ENCODE results near the gene AGPAT4. TPM values are rescaled to one million over a fixed set of nuclear protein-coding genes. Genes with fewer than 3 reads are reported as not detected.
A peak's percentile ranks its signal among the peaks of the same experiment; 100 is the strongest.

Gene AGPAT4
- total RNA-seq, 3 donors from 2014 or later = 6.5 to 12.3 (median 7.3) TPM

- no peak overlapping the region for H3K4me3 ChIP-seq
- DNase-seq (no peak), ATAC-seq (no peak)
- H3K36me3 ChIP-seq (ENCODE audit: low read depth) = no peaks in the 10 kb centered on the region
- no peaks in the 10 kb centered on the region for H3K9me3 ChIP-seq
- H3K4me1 ChIP-seq (ENCODE audit: low read depth) = no peaks in the 10 kb centered on the region
- intact Hi-C loops (cut with DNase I, micrococcal nuclease) = no loop called here
- no peak for TF ChIP-seq CTCF (IDR thresholded peaks at IDR 0.05)
Measured at GRCh38 chr6:161292145-161292544, 18.3 kb upstream of the AGPAT4 start.

GRCh38 chr6:161290751-161291150, 16.9 kb upstream of the AGPAT4 start:
- intact Hi-C loops (cut with DNase I, micrococcal nuclease) = no loop called here

GRCh38 chr6:161284653-161285052, 10.8 kb upstream of the AGPAT4 start:
- DNase-seq = no peak
- H3K4me1 ChIP-seq (ENCODE audit: low read depth) = no peaks in the 10 kb centered on the region
- ATAC-seq = peak; percentile 40
- no peak overlapping the region for H3K4me3 ChIP-seq
- intact Hi-C loops (cut with DNase I, micrococcal nuclease) = no loop called here
- H3K36me3 ChIP-seq (ENCODE audit: low read depth) = no peaks in the 10 kb centered on the region
- no peak for TF ChIP-seq CTCF (IDR thresholded peaks at IDR 0.05)
- no peaks in the 10 kb centered on the region for H3K9me3 ChIP-seq

More at GRCh38 chr6:161290751-161291150, 16.9 kb upstream of the AGPAT4 start:
- Histone ChIP-seq H3K9me3 (no peaks in the 10 kb centered on the region), H3K4me1 (ENCODE audit: low read depth) (no peaks in the 10 kb centered on the region), H3K4me3 (no peak overlapping the region), H3K36me3 (ENCODE audit: low read depth) (no peaks in the 10 kb centered on the region)
- ATAC-seq = no peak
- DNase-seq = no peak
- TF ChIP-seq CTCF (IDR thresholded peaks at IDR 0.05) = no peak

- no peak for TF ChIP-seq CTCF (IDR thresholded peaks at IDR 0.05)
- Histone ChIP-seq H3K4me1 (ENCODE audit: low read depth) (no peaks in the 10 kb centered on the region), H3K36me3 (ENCODE audit: low read depth) (no peaks in the 10 kb centered on the region), H3K9me3 (no peaks in the 10 kb centered on the region), H3K4me3 (no peak overlapping the region)
- intact Hi-C loops (cut with DNase I, micrococcal nuclease) = no loop called here
- ATAC-seq = no peak
- no peak for DNase-seq
Measured at GRCh38 chr6:161281092-161281491, 7.2 kb upstream of the AGPAT4 start.

GRCh38 chr6:161279677-161280415, 6.0 kb upstream of the AGPAT4 start:
- no peak for TF ChIP-seq CTCF (IDR thresholded peaks at IDR 0.05)
- H3K36me3 ChIP-seq (ENCODE audit: low read depth) = no peaks in the 10 kb centered on the region
- H3K4me1 ChIP-seq (ENCODE audit: low read depth) = no peaks in the 10 kb centered on the region
- no peak for ATAC-seq
- H3K4me3 ChIP-seq = no peak overlapping the region
- intact Hi-C loops (cut with DNase I, micrococcal nuclease) = no loop called here
- DNase-seq = no peak
- H3K9me3 ChIP-seq = no peaks in the 10 kb centered on the region
